ENCODE data around the gene HMGCS2.

HMGCS2 gene

GRCh38 chr1:119768778-119769177 is at the start of gene HMGCS2:
Gene HMGCS2, minus strand, starts transcription at chr1:119768905. Its CDS starts 61 bp downstream, at chr1:119768844.
- no peak for DNase-seq

GRCh38 chr1:119818181-119818580 is 49.5 kb upstream of the HMGCS2 start:
- no peak for DNase-seq

- DNase-seq: no peak
Measured at GRCh38 chr1:119816407-119816806, 47.7 kb upstream of the HMGCS2 start.

- no peak for DNase-seq
Measured at GRCh38 chr1:119815928-119816327, 47.2 kb upstream of the HMGCS2 start.

GRCh38 chr1:119815361-119815760 is 46.7 kb upstream of the HMGCS2 start:
- no peak for DNase-seq

GRCh38 chr1:119814288-119814687 is 45.6 kb upstream of the HMGCS2 start:
- DNase-seq: no peak

GRCh38 chr1:119811985-119812557 is 43.4 kb upstream of the HMGCS2 start:
- no peak for DNase-seq

GRCh38 chr1:119811387-119811786 is 42.7 kb upstream of the HMGCS2 start, which contains the start of gene REG4:
Gene REG4, minus strand, starts transcription at chr1:119811460. Its CDS starts 2,691 bp downstream, at chr1:119808769.
- DNase-seq: no peak

- peak; percentile 82 for DNase-seq
Measured at GRCh38 chr1:119808972-119809550, 40.4 kb upstream of the HMGCS2 start.

GRCh38 chr1:119808491-119808890 is 39.8 kb upstream of the HMGCS2 start:
- no peak for DNase-seq

GRCh38 chr1:119806489-119806888 is 37.8 kb upstream of the HMGCS2 start:
- DNase-seq: no peak

GRCh38 chr1:119805746-119806145 is 37.0 kb upstream of the HMGCS2 start:
- DNase-seq: no peak

- no peak for DNase-seq
Measured at GRCh38 chr1:119805247-119805646, 36.5 kb upstream of the HMGCS2 start.

GRCh38 chr1:119799599-119800177 is 31.0 kb upstream of the HMGCS2 start:
- DNase-seq: no peak

GRCh38 chr1:119799003-119799402 is 30.3 kb upstream of the HMGCS2 start:
- DNase-seq: no peak

- no peak for DNase-seq
Measured at GRCh38 chr1:119797606-119798005, 28.9 kb upstream of the HMGCS2 start.

- DNase-seq: no peak
Measured at GRCh38 chr1:119797162-119797561, 28.5 kb upstream of the HMGCS2 start.

GRCh38 chr1:119795261-119796200 is 26.8 kb upstream of the HMGCS2 start:
- no peak for DNase-seq

- DNase-seq: no peak
Measured at GRCh38 chr1:119794876-119795240, 26.2 kb upstream of the HMGCS2 start.

- no peak for DNase-seq
Measured at GRCh38 chr1:119794230-119794875, 25.6 kb upstream of the HMGCS2 start.

- no peak for DNase-seq
Measured at GRCh38 chr1:119791377-119791776, 22.7 kb upstream of the HMGCS2 start.

GRCh38 chr1:119790451-119791198 is 21.9 kb upstream of the HMGCS2 start:
- DNase-seq: no peak
